ENCODE data around the gene SECISBP2L. TPM values are rescaled to one million over a fixed set of nuclear protein-coding genes. Genes with fewer than 3 reads are reported as not detected.

Gene SECISBP2L
- total RNA-seq, 1 experiment from 2014 or later = 36.4 TPM

DNA sequence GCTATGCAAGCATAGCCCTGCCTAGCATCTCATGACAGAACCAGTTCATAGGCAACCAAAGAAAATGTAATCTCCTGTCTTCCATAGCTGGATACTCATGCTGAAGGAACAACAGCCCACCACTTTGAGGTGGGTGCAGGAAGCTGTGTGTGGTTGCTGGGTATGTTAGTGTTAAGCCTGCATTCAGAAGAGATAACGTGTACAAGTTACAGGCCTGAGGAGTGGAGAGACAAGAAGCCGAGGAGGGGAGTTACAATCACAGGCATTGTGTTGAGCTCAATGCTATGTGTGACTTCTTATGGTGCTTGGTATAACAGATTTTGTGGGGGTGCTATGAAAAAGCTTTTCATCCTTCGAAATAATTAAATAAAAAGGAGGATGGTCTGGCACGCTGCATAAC lies 42.8 kb upstream of the SECISBP2L start:
- H3K4me3 ChIP-seq (ENCODE audit: low read depth, low read length, poor library complexity, severe bottlenecking) = no peak overlapping the region
- H3K9me3 ChIP-seq (ENCODE audit: low read depth, low read length, poor library complexity, severe bottlenecking) = no peaks in the 10 kb centered on the region
- POLR2A ChIA-PET (ENCODE audit: low non-redundant PET) = no interaction called here
- no peak for DNase-seq (ENCODE audit: low spot score)
- no peaks in the 10 kb centered on the region for H3K27me3 ChIP-seq (replicated peaks; ENCODE audit: insufficient read depth, low read depth, low read length, poor library complexity)
- BruUV-seq (replicated peaks) = no TSS peak
- no peak for TF ChIP-seq EZH2 (IDR thresholded peaks at IDR 0.05; ENCODE audit: borderline replicate concordance, low read depth, low read length, poor library complexity, severe bottlenecking)
- TF ChIP-seq CTCF (conservative IDR thresholded peaks at IDR 0.05; ENCODE audit: low read depth, low read length) = no peak
- H3K27ac ChIP-seq (ENCODE audit: low read depth, low read length, poor library complexity, severe bottlenecking) = no peak overlapping the region
- intact Hi-C loops (cut with micrococcal nuclease; ENCODE audit: unreplicated experiment) = no loop called here
- CTCF ChIA-PET = no interaction called here
- no peaks in the 10 kb centered on the region for H3K4me1 ChIP-seq (ENCODE audit: insufficient read depth, low read length, poor library complexity, severe bottlenecking)
- H3K36me3 ChIP-seq (ENCODE audit: insufficient read depth, low read length, poor library complexity, severe bottlenecking) = no peaks in the 10 kb centered on the region

DNA sequence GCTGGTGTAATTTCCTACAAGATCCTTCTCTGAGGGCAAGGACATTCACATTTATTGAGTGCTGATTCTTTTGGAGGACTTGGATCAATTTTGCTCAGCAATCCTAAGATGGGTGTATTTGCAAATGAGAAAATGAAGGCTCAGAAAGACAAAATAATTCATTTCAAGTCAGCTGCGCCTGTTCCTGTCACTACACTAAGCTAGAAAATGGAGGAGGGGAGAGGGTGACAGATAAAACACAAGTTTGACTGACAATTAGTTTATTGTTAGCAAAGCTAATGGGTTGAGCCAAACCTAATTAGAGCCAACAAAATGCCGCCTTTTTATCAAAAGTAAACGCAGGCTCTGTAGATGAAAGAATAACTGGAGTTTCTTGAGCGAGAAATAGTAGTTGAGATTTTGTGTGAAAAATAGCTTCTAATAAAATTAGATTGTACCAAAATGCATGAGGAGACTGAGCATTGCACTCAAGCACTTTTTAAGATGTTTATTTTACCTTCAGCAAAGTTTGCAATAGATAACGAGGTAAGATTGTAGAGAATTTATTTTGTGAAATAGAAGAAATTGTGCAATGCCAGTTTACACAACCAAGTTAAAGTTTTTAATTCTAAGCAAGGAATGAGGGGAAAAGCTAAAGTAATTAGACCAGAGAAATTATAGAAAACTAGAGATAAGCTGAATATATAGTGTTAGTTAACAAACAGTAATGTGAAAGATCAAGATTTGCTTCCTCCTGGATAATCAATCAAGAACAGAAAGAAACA lies 39.6 kb upstream of the SECISBP2L start:
- ChIA-PET POLR2A (ENCODE audit: low non-redundant PET) (no interaction called here), CTCF (no interaction called here)
- Histone ChIP-seq H3K9me3 (ENCODE audit: low read depth, low read length, poor library complexity, severe bottlenecking) (no peaks in the 10 kb centered on the region), H3K4me1 (ENCODE audit: insufficient read depth, low read length, poor library complexity, severe bottlenecking) (no peaks in the 10 kb centered on the region), H3K36me3 (ENCODE audit: insufficient read depth, low read length, poor library complexity, severe bottlenecking) (no peaks in the 10 kb centered on the region), H3K4me3 (ENCODE audit: low read depth, low read length, poor library complexity, severe bottlenecking) (no peak overlapping the region), H3K27me3 (replicated peaks; ENCODE audit: insufficient read depth, low read depth, low read length, poor library complexity) (no peaks in the 10 kb centered on the region), H3K27ac (ENCODE audit: low read depth, low read length, poor library complexity, severe bottlenecking) (no peak overlapping the region)
- DNase-seq (ENCODE audit: low spot score) = no peak
- no TSS peak for BruUV-seq (replicated peaks)
- TF ChIP-seq EZH2 (IDR thresholded peaks at IDR 0.05; ENCODE audit: borderline replicate concordance, low read depth, low read length, poor library complexity, severe bottlenecking) (no peak), CTCF (conservative IDR thresholded peaks at IDR 0.05; ENCODE audit: low read depth, low read length) (no peak)
- intact Hi-C loops (cut with micrococcal nuclease; ENCODE audit: unreplicated experiment) = no loop called here

DNA sequence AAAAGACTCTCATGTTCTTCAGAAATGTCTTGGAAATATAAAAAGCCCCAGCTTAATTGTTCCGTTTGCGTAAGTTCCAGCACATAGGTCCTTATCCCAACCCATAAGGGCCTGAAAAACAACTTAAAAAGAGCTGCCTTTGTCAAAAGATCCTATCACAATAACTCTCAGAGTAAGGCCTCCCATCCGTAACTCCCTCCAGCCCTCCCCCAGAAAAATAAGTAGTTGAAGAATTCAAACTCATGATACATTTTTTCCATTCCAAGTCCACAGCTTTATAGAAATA lies 38.0 kb upstream of the SECISBP2L start:
- ChIA-PET POLR2A (ENCODE audit: low non-redundant PET) (no interaction called here), CTCF (no interaction called here)
- no TSS peak for BruUV-seq (replicated peaks)
- TF ChIP-seq EZH2 (IDR thresholded peaks at IDR 0.05; ENCODE audit: borderline replicate concordance, low read depth, low read length, poor library complexity, severe bottlenecking) = no peak
- TF ChIP-seq CTCF (conservative IDR thresholded peaks at IDR 0.05; ENCODE audit: low read depth, low read length) = no peak
- Histone ChIP-seq H3K9me3 (ENCODE audit: low read depth, low read length, poor library complexity, severe bottlenecking) (no peaks in the 10 kb centered on the region), H3K27me3 (replicated peaks; ENCODE audit: insufficient read depth, low read depth, low read length, poor library complexity) (no peaks in the 10 kb centered on the region), H3K36me3 (ENCODE audit: insufficient read depth, low read length, poor library complexity, severe bottlenecking) (no peaks in the 10 kb centered on the region), H3K4me3 (ENCODE audit: low read depth, low read length, poor library complexity, severe bottlenecking) (no peak overlapping the region), H3K4me1 (ENCODE audit: insufficient read depth, low read length, poor library complexity, severe bottlenecking) (no peaks in the 10 kb centered on the region), H3K27ac (ENCODE audit: low read depth, low read length, poor library complexity, severe bottlenecking) (no peak overlapping the region)
- intact Hi-C loops (cut with micrococcal nuclease; ENCODE audit: unreplicated experiment) = no loop called here
- no peak for DNase-seq (ENCODE audit: low spot score)

All from A673 (cell line).